Endodermal cell (in vitro differentiated cells): ENCODE results near the gene ZDHHC14. TPM values are rescaled to one million over a fixed set of nuclear protein-coding genes. Genes with fewer than 3 reads are reported as not detected.

ENCODE experiments used
- DNase-seq: peaks from one replicate; pipeline ENCODE4 v3.0.0-alpha.2; 2017
- H3K27ac ChIP-seq: 2 replicates; pipeline ENCODE4 v1.5.1; 2013; ENCODE audit warnings: mild to moderate bottlenecking, low read depth, low read length, moderate library complexity
- H3K27me3 ChIP-seq: 2 replicates; pipeline ENCODE4 v1.6.1; 2013; ENCODE audit warnings: mild to moderate bottlenecking, low read length, moderate library complexity; ENCODE audit not compliant: insufficient read depth, control insufficient read depth, poor library complexity, severe bottlenecking
- H3K36me3 ChIP-seq: 2 replicates; pipeline ENCODE4 v1.7.0; 2013; ENCODE audit warnings: mild to moderate bottlenecking, low read length, moderate library complexity; ENCODE audit not compliant: control insufficient read depth, insufficient read depth
- H3K4me1 ChIP-seq: one replicate; pipeline ENCODE4 v1.7.0; 2013; ENCODE audit warnings: low read length; ENCODE audit not compliant: control insufficient read depth, insufficient read depth
- H3K4me3 ChIP-seq: 2 replicates; pipeline ENCODE4 v1.5.1; 2013; ENCODE audit warnings: mild to moderate bottlenecking, low read length, moderate library complexity
- H3K9ac ChIP-seq: 2 replicates; pipeline ENCODE4 v1.6.1; 2013; ENCODE audit warnings: mild to moderate bottlenecking, low read length, moderate library complexity; ENCODE audit not compliant: poor library complexity, severe bottlenecking; ENCODE audit errors: extremely low read depth
- H3K9me3 ChIP-seq: 2 replicates; pipeline ENCODE4 v1.6.1; 2013; ENCODE audit warnings: mild to moderate bottlenecking, low read length, moderate library complexity; ENCODE audit not compliant: control insufficient read depth
- H3K27ac Mint-ChIP-seq: 2 replicates; pipeline ENCODE4 v1.8.0; 2020; ENCODE audit warnings: mixed read lengths
- H3K27me3 Mint-ChIP-seq: 2 replicates; pipeline ENCODE4 v1.8.0; 2021; ENCODE audit warnings: mild to moderate bottlenecking, mixed read lengths; ENCODE audit not compliant: insufficient read depth
- H3K36me3 Mint-ChIP-seq: 2 replicates; pipeline ENCODE4 v1.8.0; 2020; ENCODE audit warnings: low read depth, mixed read lengths
- H3K4me1 Mint-ChIP-seq: 2 replicates; pipeline ENCODE4 v1.8.0; 2020; ENCODE audit warnings: mixed read lengths
- H3K4me3 Mint-ChIP-seq: 2 replicates; pipeline ENCODE4 v1.8.0; 2020; ENCODE audit warnings: mild to moderate bottlenecking, moderate library complexity, mixed read lengths
- H3K9me3 Mint-ChIP-seq: 2 replicates; pipeline ENCODE4 v1.8.0; 2020; ENCODE audit warnings: mild to moderate bottlenecking, mixed read lengths
- WGBS, 2 experiments: methylation state at CpG; one replicate each; pipeline versions ENCODE4 v1.1.5 to v1.1.7; 2013; ENCODE audit warnings: missing lambda C conversion rate in 2 of 2, mixed read lengths in 1 of 2; ENCODE audit not compliant: insufficient coverage in 1 of 2, insufficient read length in 1 of 2; 5-methylcytosine and 5-hydroxymethylcytosine counted together
- total RNA-seq, 2 donors: library from RNA; stranded (reverse); fragmentation: NEBNext Ultra II Directional in 1 of 2; extraction: Animal tissue kit (Norgen Biotek cat#: 25700) in 1 of 2; gene quantifications; 2 replicates in 1 of 2; 3 replicates in 1 of 2; pipeline ENCODE4 v1.2.1, GENCODE V29; 2021
- TF ChIP-seq, protein P1 (sequence below): fragments of 200-600 bp; sonication (generic); conservative IDR thresholded peaks from 2 replicates; pipeline ENCODE4 v1.5.0; 2021; ENCODE audit warnings: antibody characterized with exemption, mild to moderate bottlenecking

The ZDHHC14 gene
- total RNA-seq, 2 donors from 2014 or later, result 2.3 to 4.5 TPM

GRCh38 chr6:157453978-157454377 is 73.0 kb downstream of the ZDHHC14 start:
- H3K27me3 Mint-ChIP-seq, result no peaks in the 10 kb centered on the region
- TF ChIP-seq, protein P1, sequence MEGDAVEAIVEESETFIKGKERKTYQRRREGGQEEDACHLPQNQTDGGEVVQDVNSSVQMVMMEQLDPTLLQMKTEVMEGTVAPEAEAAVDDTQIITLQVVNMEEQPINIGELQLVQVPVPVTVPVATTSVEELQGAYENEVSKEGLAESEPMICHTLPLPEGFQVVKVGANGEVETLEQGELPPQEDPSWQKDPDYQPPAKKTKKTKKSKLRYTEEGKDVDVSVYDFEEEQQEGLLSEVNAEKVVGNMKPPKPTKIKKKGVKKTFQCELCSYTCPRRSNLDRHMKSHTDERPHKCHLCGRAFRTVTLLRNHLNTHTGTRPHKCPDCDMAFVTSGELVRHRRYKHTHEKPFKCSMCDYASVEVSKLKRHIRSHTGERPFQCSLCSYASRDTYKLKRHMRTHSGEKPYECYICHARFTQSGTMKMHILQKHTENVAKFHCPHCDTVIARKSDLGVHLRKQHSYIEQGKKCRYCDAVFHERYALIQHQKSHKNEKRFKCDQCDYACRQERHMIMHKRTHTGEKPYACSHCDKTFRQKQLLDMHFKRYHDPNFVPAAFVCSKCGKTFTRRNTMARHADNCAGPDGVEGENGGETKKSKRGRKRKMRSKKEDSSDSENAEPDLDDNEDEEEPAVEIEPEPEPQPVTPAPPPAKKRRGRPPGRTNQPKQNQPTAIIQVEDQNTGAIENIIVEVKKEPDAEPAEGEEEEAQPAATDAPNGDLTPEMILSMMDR, result no peak
- H3K36me3 Mint-ChIP-seq, result no peaks in the 10 kb centered on the region
- Histone ChIP-seq H3K9ac (no peak overlapping the region), H3K4me1 (no peaks in the 10 kb centered on the region), H3K36me3 (no peaks in the 10 kb centered on the region), H3K9me3 (no peaks in the 10 kb centered on the region), H3K27ac (no peak overlapping the region), H3K27me3 (no peaks in the 10 kb centered on the region), H3K4me3 (no peak overlapping the region)
- H3K4me3 Mint-ChIP-seq, result no peak overlapping the region
- peaks cover 6% of the 10 kb centered on the region for H3K4me1 Mint-ChIP-seq
- no peak for DNase-seq
- no peak overlapping the region for H3K27ac Mint-ChIP-seq
- H3K9me3 Mint-ChIP-seq, result no peaks in the 10 kb centered on the region

- Mint-ChIP-seq H3K9me3 (no peaks in the 10 kb centered on the region), H3K36me3 (no peaks in the 10 kb centered on the region), H3K27me3 (no peaks in the 10 kb centered on the region), H3K4me1 (peaks cover 8% of the 10 kb centered on the region), H3K4me3 (no peak overlapping the region), H3K27ac (no peak overlapping the region)
- no peaks in the 10 kb centered on the region for H3K27me3 ChIP-seq
- DNase-seq, result no peak
- no peaks in the 10 kb centered on the region for H3K9me3 ChIP-seq
- no peaks in the 10 kb centered on the region for H3K4me1 ChIP-seq
- no peak overlapping the region for H3K4me3 ChIP-seq
- WGBS, 2 experiments, result 84 to 88% methylated on average over 11 to 14 of the region's 14 CpGs
- no peaks in the 10 kb centered on the region for H3K36me3 ChIP-seq
- no peak overlapping the region for H3K9ac ChIP-seq
- peak overlapping the region; percentile 36 for H3K27ac ChIP-seq
- TF ChIP-seq, protein P1, result no peak
These were observed 74.0 kb downstream of the ZDHHC14 start for GRCh38 chr6:157454762-157455714.

DNA sequence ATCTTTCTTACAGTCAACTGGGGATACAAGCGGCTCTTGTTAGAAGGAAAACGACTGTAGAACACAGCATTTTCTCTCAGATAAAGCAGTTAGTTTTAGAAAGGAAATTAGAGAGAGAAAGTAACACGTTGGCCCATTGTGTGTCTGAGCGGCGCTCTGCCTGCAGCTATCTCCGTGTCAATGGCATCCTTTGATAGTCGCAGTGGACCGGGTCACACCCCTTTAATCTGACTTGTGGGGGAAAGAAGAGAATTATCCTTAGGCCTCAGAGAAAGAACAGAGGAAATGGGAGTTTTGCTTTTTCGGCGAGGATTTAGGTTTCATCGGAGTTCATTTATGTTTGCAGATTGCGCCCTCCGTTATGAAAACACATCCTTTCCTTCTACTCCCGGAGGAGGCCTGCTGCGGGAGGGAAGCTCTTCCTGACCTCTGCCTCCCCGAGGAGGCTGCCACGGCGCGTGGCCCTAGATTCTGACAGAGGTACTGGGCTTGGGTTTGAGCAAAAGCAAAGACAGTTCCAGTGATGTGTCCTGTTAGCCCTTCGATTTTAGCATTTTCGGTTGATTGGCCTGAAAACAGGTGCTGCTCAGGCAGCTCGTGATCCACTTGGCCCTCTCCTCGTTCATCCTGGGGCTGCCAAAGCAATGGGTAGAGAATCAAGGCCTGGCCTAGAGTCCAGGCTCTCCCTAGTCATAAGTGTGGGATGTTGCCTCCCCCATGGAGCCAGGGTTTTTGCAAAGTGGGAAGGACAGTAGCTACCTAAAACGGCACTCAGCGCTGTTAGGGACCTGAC is 74.9 kb downstream of the ZDHHC14 start:
- H3K4me1 Mint-ChIP-seq, result peaks cover 15% of the 10 kb centered on the region
- no peak overlapping the region for H3K4me3 Mint-ChIP-seq
- no peak overlapping the region for H3K9ac ChIP-seq
- DNase-seq, result no peak
- H3K9me3 ChIP-seq, result no peaks in the 10 kb centered on the region
- no peak overlapping the region for H3K4me3 ChIP-seq
- no peaks in the 10 kb centered on the region for H3K9me3 Mint-ChIP-seq
- H3K36me3 ChIP-seq, result no peaks in the 10 kb centered on the region
- no peaks in the 10 kb centered on the region for H3K36me3 Mint-ChIP-seq
- H3K27ac Mint-ChIP-seq, result no peak overlapping the region
- no peaks in the 10 kb centered on the region for H3K4me1 ChIP-seq
- H3K27ac ChIP-seq, result no peak overlapping the region
- 77 to 95% methylated on average over 11 to 25 of the region's 25 CpGs for WGBS, 2 experiments
- TF ChIP-seq, protein P1, result no peak
- no peaks in the 10 kb centered on the region for H3K27me3 Mint-ChIP-seq
- no peaks in the 10 kb centered on the region for H3K27me3 ChIP-seq
